K562 (cell line): ENCODE results near the gene PHLDA3. TPM values are rescaled to one million over a fixed set of nuclear protein-coding genes. Genes with fewer than 3 reads are reported as not detected.

Experiments
- ATAC-seq: fragments of 200-7000 bp; cut with Tn5 transposase; 3 replicates; pipeline ENCODE4 v1.9.1; 2020; ENCODE audit warnings: moderate library complexity
- BruUV-seq: library from RNA; stranded (reverse); fragments of 400-500 nt; replicated peaks from 2 replicates; lab custom pipeline; 2021; lab: Mats Ljungman, UMichigan
- CTCF ChIA-PET: fragments of 300-600 bp; formaldehyde crosslinking; extraction: SDS; loops from one replicate; lab custom pipeline; 2021; ENCODE audit warnings: low intra/inter-chr PET ratio; lab: Yijun Ruan, JAX
- POLR2A ChIA-PET: fragments of 300-600, 350-650 bp; sonication (Branson Sonifier 250); formaldehyde crosslinking; extraction: SDS; loops from one replicate; lab custom pipeline; 2021; ENCODE audit warnings: antibody characterized with exemption, inconsistent platforms; lab: Yijun Ruan, JAX
- DNase-seq, 4 experiments: peaks; one replicate each; pipeline versions ENCODE4 v3.0.0 to v3.0.0-alpha.2; 2011 to 2018; ENCODE audit warnings: low spot score in 3 of 4, mixed read lengths in 3 of 4; ENCODE audit errors: extremely low read depth in 1 of 4
- FAIRE-seq: peaks from 2 replicates; lab custom pipeline; 2011; peaks lifted over from hg19 to GRCh38; lab: Jason Lieb, UNC
- H2AFZ ChIP-seq: 2 replicates; pipeline ENCODE4 v1.6.0; 2011; ENCODE audit warnings: low read depth, low read length, control low read depth, inconsistent platforms
- H3K27ac ChIP-seq: fragments of 200-600 bp; 3 replicates; pipeline ENCODE4 v1.8.0; 2011; ENCODE audit warnings: low read depth, mild to moderate bottlenecking, control low read depth, inconsistent platforms, low read length, moderate library complexity, mixed read lengths; ENCODE audit errors: extremely low read depth
- H3K27me3 ChIP-seq, 2 experiments: fragments of 300-600 bp in 1 of 2; 2 replicates in 1 of 2; 3 replicates in 1 of 2; pipeline versions ENCODE4 v1.6.0 to v1.8.0; 2011; ENCODE audit warnings: inconsistent platforms in 2 of 2, low read length in 2 of 2, mild to moderate bottlenecking in 1 of 2, mixed read lengths in 1 of 2, moderate library complexity in 1 of 2; ENCODE audit not compliant: control insufficient read depth in 2 of 2, insufficient read depth in 2 of 2
- H3K36me3 ChIP-seq: fragments of 300-600 bp; 3 replicates; pipeline ENCODE4 v1.8.0; 2011; ENCODE audit warnings: mild to moderate bottlenecking, low read length, inconsistent platforms; ENCODE audit not compliant: control insufficient read depth, insufficient read depth
- H3K4me1 ChIP-seq, 2 experiments: fragments of 200-600 bp in 1 of 2; replicated peaks in 1 of 2; 2 replicates in 1 of 2; 3 replicates in 1 of 2; pipeline versions ENCODE4 v1.5.1 to v1.8.0; 2011; ENCODE audit warnings: inconsistent platforms in 2 of 2, low read length in 2 of 2, mild to moderate bottlenecking in 1 of 2, mixed read lengths in 1 of 2, moderate library complexity in 1 of 2; ENCODE audit not compliant: control insufficient read depth in 2 of 2, insufficient read depth in 2 of 2
- H3K4me2 ChIP-seq: 2 replicates; pipeline ENCODE4 v1.6.1; 2011; ENCODE audit warnings: low read length, control low read depth, inconsistent platforms, mixed read lengths; ENCODE audit not compliant: insufficient read depth
- H3K4me3 ChIP-seq: fragments of 200-600 bp; sonication (generic), shearing (Covaris generic); 2 replicates; pipeline ENCODE4 v1.5.1; 2016; ENCODE audit warnings: control low read depth, inconsistent platforms
- H3K79me2 ChIP-seq: fragments of 200-600 bp; 3 replicates; pipeline ENCODE4 v1.8.0; 2011; ENCODE audit warnings: low read length, inconsistent platforms; ENCODE audit not compliant: control insufficient read depth, insufficient read depth
- H3K9ac ChIP-seq, 2 experiments: 2 replicates each; pipeline versions ENCODE4 v1.6.0 to v1.6.1; 2011; ENCODE audit warnings: low read depth in 2 of 2, low read length in 2 of 2, control low read depth in 1 of 2, inconsistent platforms in 1 of 2, mild to moderate bottlenecking in 1 of 2, mixed read lengths in 1 of 2; ENCODE audit not compliant: insufficient read depth in 1 of 2
- H3K9me1 ChIP-seq: one replicate; pipeline ENCODE4 v1.6.0; 2011; ENCODE audit warnings: inconsistent platforms, mild to moderate bottlenecking, low read length, moderate library complexity; ENCODE audit not compliant: control insufficient read depth, insufficient read depth
- H3K9me3 ChIP-seq: replicated peaks from 2 replicates; pipeline ENCODE4 v1.5.1; 2011; ENCODE audit warnings: low read depth, low read length, inconsistent platforms; ENCODE audit not compliant: control insufficient read depth, insufficient read depth
- H4K20me1 ChIP-seq: replicated peaks from 2 replicates; pipeline ENCODE4 v1.6.1; 2011; ENCODE audit warnings: low read length, inconsistent platforms, mixed read lengths; ENCODE audit not compliant: control insufficient read depth, insufficient read depth
- CHD2 ChIP-seq: IDR thresholded peaks from 2 replicates; pipeline ENCODE4 v1.6.1; 2011; ENCODE audit warnings: low read depth, low read length
- ESRRB ChIP-seq: fragments of 250-450 bp; sonication (Bioruptor Pico); IDR thresholded peaks from 2 replicates; pipeline ENCODE4 v1.5.0; 2020; ENCODE audit warnings: mild to moderate bottlenecking, moderate library complexity, borderline replicate concordance
- KAT7 ChIP-seq: sonication (generic); formaldehyde crosslinking; IDR thresholded peaks from 2 replicates; pipeline ENCODE4 v1.8.0; 2022; ENCODE audit warnings: missing genetic modification reagents, mild to moderate bottlenecking, borderline replicate concordance
- MTF1 ChIP-seq: fragments of 250-450 bp; sonication (Bioruptor Pico); IDR thresholded peaks from 2 replicates; pipeline ENCODE4 v1.9.0; 2021; ENCODE audit warnings: moderate library complexity, mild to moderate bottlenecking, inconsistent platforms, borderline replicate concordance
- NCOA6 ChIP-seq: fragments of 450-650 bp; IDR thresholded peaks from 2 replicates; pipeline ENCODE4 v1.6.1; 2017; ENCODE audit warnings: mild to moderate bottlenecking
- NFIC ChIP-seq: fragments of 450-650 bp; IDR thresholded peaks from 2 replicates; pipeline ENCODE4 v1.6.1; 2017; ENCODE audit warnings: mild to moderate bottlenecking, inconsistent platforms
- PYGO2 ChIP-seq: fragments of 450-650 bp; IDR thresholded peaks from 2 replicates; pipeline ENCODE4 v1.6.1; 2016; ENCODE audit warnings: mild to moderate bottlenecking, missing genetic modification characterization, moderate library complexity, missing compliant biosample characterization
- STAG1 ChIP-seq: sonication (generic); formaldehyde crosslinking; IDR thresholded peaks from 2 replicates; pipeline ENCODE4 v1.5.0; 2020; ENCODE audit warnings: missing genetic modification reagents, borderline replicate concordance
- ZNF507 ChIP-seq: conservative IDR thresholded peaks from 2 replicates; pipeline ENCODE4 v1.6.1; 2017; ENCODE audit warnings: missing genetic modification characterization, missing compliant biosample characterization
- WGBS: fragments of 100-300 bp; shearing (Covaris generic); methylation state at CpG from one replicate; pipeline ENCODE4 v1.1.6; 2016; ENCODE audit warnings: low coverage, mixed read lengths; ENCODE audit not compliant: insufficient coverage; ENCODE audit errors: missing lambda C conversion rate; 5-methylcytosine and 5-hydroxymethylcytosine counted together
- in situ Hi-C: fragments of 300-500 bp; cut with MboI; formaldehyde crosslinking; loops from 4 replicates; pipeline ENCODE4 v1.15.0; 2018; ENCODE audit warnings: inconsistent platforms, mixed read lengths
- intact Hi-C: fragments of 100-400 bp; cut with micrococcal nuclease; formaldehyde crosslinking; loops from 2 replicates; pipeline ENCODE4 v1.14.2; 2022
- polyA plus RNA-seq, 8 experiments: library from polyadenylated mRNA; depleted of rRNA in 4 of 8; stranded (reverse) in 5 of 8; unstranded in 3 of 8; fragments of >200 nt; fragmentation: Nextera tagmentation in 2 of 8; fragmentation: Illumina TruSeq in 1 of 8; extraction: Ambion mirVana in 2 of 8; extraction: Trizol in 1 of 8; gene quantifications; 2 replicates each; pipeline versions ENCODE4 v1.2.1 to v1.2.3, GENCODE V29; 2011 to 2014; ENCODE audit warnings: inconsistent platforms in 1 of 8, missing spikeins in 1 of 8
- total RNA-seq, 7 experiments: library from RNA; depleted of rRNA in 6 of 7; stranded (reverse); fragments of >200 nt in 6 of 7; fragmentation: Illumina TruSeq in 2 of 7; extraction: Trizol in 2 of 7; gene quantifications; 2 replicates each; pipeline versions ENCODE4 v1.2.1 to v1.2.3, GENCODE V29; 2011 to 2021; ENCODE audit warnings: low replicate concordance in 1 of 7
- TF ChIP-seq, protein P1 (sequence below): fragments of 200-400 bp; formaldehyde crosslinking; IDR thresholded peaks from 2 replicates; pipeline ENCODE4 v1.6.1; 2017; ENCODE audit warnings: mild to moderate bottlenecking, low read depth, low read length, moderate library complexity
- TF ChIP-seq, protein P2 (sequence below): fragments of 250-450 bp; sonication (Bioruptor Pico); IDR thresholded peaks from 2 replicates; pipeline ENCODE4 v1.8.0; 2021; ENCODE audit warnings: moderate library complexity, mild to moderate bottlenecking, inconsistent platforms
- TF ChIP-seq, protein P3 (sequence below), 2 experiments: fragments of 450-650 bp in 1 of 2; sonication (generic) in 1 of 2; formaldehyde crosslinking in 1 of 2; IDR thresholded peaks in 1 of 2; conservative IDR thresholded peaks in 1 of 2; 2 replicates each; pipeline versions ENCODE4 v1.6.1 to v1.8.1; 2016 to 2023; ENCODE audit warnings: mild to moderate bottlenecking in 2 of 2, moderate library complexity in 2 of 2, inconsistent platforms in 1 of 2, missing genetic modification reagents in 1 of 2
- TF ChIP-seq, protein P4 (sequence below): conservative IDR thresholded peaks from 2 replicates; pipeline ENCODE4 v1.6.1; 2011; ENCODE audit warnings: low read depth, mild to moderate bottlenecking, low read length; ENCODE audit not compliant: control insufficient read depth
- TF ChIP-seq, protein P5 (sequence below): fragments of 250-450 bp; sonication (Bioruptor Pico); IDR thresholded peaks from 2 replicates; pipeline ENCODE4 v1.8.0; 2021; ENCODE audit warnings: borderline replicate concordance, mild to moderate bottlenecking, moderate library complexity; ENCODE audit not compliant: poor library complexity, severe bottlenecking
- TF ChIP-seq, protein P6 (sequence below), 3 experiments: IDR thresholded peaks in 2 of 3; conservative IDR thresholded peaks in 1 of 3; 2 replicates each; pipeline ENCODE4 v1.5.1; 2011 to 2012; ENCODE audit warnings: low read length in 3 of 3, mild to moderate bottlenecking in 3 of 3, control low read depth in 2 of 3, improper control_type of control experiment in 1 of 3, inconsistent platforms in 1 of 3, low read depth in 1 of 3, mixed read lengths in 1 of 3, moderate library complexity in 1 of 3; ENCODE audit not compliant: insufficient read depth in 2 of 3

PHLDA3 gene
- total and polyA plus RNA-seq, 9 of the 15 experiments (the other 6 are each of a cell fraction or from before 2014, with no cell fraction given) = 0.11 to 0.27 TPM; not detected in 7

DNA sequence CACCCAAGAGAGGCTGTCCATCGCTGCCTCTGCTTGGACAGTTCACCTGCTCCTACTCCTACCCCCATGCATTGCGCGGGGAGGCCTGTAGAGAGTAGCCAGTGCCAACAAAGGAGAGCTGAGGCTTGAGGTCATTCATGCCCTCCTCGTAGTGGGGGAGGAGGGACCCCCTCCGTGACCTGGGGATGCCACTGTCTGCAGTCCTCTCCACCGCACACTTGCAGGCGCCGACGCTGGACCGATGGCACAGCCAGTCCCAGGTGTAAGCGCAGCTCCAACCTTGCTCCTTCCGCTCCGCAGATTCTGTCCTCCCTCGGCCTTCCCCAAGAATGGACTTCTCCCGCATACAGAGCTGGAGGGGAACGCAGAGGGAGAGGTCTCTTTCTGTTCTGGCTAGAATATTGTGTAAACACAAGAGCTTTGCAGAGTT lies 672 bp upstream of the PHLDA3 start:
- DNase-seq = no peak
- no peaks in the 10 kb centered on the region for H3K9me3 ChIP-seq
- no peak overlapping the region for H3K27ac ChIP-seq
- no peaks in the 10 kb centered on the region for H3K36me3 ChIP-seq
- in situ Hi-C loops (no loop called here), intact Hi-C loops (no loop called here)
- 31% methylated on average over 16 of the region's 16 CpGs for WGBS
- peaks cover 0 to 17% of the 10 kb centered on the region in 2 experiments; a peak in 2 of 5 replicates for H3K4me1 ChIP-seq
- ChIA-PET CTCF (no interaction called here), POLR2A (no interaction called here)
- H3K9ac ChIP-seq = no peak overlapping the region
- peaks cover 3% of the 10 kb centered on the region for H3K9me1 ChIP-seq
- H3K4me2 ChIP-seq = no peak overlapping the region
- ATAC-seq = no peak
- H3K79me2 ChIP-seq = no peaks in the 10 kb centered on the region
- H3K27me3 ChIP-seq = peaks cover 35 to 59% of the 10 kb centered on the region in 2 experiments
- no peaks in the 10 kb centered on the region for H4K20me1 ChIP-seq
- TF ChIP-seq, protein P1, sequence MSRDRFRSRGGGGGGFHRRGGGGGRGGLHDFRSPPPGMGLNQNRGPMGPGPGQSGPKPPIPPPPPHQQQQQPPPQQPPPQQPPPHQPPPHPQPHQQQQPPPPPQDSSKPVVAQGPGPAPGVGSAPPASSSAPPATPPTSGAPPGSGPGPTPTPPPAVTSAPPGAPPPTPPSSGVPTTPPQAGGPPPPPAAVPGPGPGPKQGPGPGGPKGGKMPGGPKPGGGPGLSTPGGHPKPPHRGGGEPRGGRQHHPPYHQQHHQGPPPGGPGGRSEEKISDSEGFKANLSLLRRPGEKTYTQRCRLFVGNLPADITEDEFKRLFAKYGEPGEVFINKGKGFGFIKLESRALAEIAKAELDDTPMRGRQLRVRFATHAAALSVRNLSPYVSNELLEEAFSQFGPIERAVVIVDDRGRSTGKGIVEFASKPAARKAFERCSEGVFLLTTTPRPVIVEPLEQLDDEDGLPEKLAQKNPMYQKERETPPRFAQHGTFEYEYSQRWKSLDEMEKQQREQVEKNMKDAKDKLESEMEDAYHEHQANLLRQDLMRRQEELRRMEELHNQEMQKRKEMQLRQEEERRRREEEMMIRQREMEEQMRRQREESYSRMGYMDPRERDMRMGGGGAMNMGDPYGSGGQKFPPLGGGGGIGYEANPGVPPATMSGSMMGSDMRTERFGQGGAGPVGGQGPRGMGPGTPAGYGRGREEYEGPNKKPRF = no peak
- TF ChIP-seq ESRRB (CRISPR knock-in tag) (no peak), KAT7 (CRISPR knock-in tag) (no peak), ZNF507 (tag) (no peak), STAG1 (no peak), CHD2 (no peak), PYGO2 (tag) (no peak), NCOA6 (no peak), MTF1 (CRISPR knock-in tag) (no peak), NFIC (no peak)
- TF ChIP-seq, protein P2, sequence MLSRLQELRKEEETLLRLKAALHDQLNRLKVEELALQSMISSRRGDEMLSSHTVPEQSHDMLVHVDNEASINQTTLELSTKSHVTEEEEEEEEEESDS = no peak
- TF ChIP-seq, protein P3, sequence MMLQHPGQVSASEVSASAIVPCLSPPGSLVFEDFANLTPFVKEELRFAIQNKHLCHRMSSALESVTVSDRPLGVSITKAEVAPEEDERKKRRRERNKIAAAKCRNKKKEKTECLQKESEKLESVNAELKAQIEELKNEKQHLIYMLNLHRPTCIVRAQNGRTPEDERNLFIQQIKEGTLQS (IDR thresholded peaks at IDR 0.05) = no peak
- TF ChIP-seq, protein P3 (CRISPR knock-in tag; conservative IDR thresholded peaks at IDR 0.05) = no peak
- TF ChIP-seq, protein P4, sequence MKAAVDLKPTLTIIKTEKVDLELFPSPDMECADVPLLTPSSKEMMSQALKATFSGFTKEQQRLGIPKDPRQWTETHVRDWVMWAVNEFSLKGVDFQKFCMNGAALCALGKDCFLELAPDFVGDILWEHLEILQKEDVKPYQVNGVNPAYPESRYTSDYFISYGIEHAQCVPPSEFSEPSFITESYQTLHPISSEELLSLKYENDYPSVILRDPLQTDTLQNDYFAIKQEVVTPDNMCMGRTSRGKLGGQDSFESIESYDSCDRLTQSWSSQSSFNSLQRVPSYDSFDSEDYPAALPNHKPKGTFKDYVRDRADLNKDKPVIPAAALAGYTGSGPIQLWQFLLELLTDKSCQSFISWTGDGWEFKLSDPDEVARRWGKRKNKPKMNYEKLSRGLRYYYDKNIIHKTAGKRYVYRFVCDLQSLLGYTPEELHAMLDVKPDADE = no peak
- TF ChIP-seq, protein P5, sequence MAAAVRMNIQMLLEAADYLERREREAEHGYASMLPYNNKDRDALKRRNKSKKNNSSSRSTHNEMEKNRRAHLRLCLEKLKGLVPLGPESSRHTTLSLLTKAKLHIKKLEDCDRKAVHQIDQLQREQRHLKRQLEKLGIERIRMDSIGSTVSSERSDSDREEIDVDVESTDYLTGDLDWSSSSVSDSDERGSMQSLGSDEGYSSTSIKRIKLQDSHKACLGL (CRISPR knock-in tag) = no peak
- TF ChIP-seq, protein P6, sequence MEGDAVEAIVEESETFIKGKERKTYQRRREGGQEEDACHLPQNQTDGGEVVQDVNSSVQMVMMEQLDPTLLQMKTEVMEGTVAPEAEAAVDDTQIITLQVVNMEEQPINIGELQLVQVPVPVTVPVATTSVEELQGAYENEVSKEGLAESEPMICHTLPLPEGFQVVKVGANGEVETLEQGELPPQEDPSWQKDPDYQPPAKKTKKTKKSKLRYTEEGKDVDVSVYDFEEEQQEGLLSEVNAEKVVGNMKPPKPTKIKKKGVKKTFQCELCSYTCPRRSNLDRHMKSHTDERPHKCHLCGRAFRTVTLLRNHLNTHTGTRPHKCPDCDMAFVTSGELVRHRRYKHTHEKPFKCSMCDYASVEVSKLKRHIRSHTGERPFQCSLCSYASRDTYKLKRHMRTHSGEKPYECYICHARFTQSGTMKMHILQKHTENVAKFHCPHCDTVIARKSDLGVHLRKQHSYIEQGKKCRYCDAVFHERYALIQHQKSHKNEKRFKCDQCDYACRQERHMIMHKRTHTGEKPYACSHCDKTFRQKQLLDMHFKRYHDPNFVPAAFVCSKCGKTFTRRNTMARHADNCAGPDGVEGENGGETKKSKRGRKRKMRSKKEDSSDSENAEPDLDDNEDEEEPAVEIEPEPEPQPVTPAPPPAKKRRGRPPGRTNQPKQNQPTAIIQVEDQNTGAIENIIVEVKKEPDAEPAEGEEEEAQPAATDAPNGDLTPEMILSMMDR (IDR thresholded peaks at IDR 0.05 in 2 of 3, conservative IDR thresholded peaks at IDR 0.05 in 1 of 3; ENCODE audit: insufficient read depth in 2 of 3, low read depth in 1 of 3, low read length in 3 of 3) = no peak
- BruUV-seq = no TSS peak
- H2AFZ ChIP-seq = no peak overlapping the region
- FAIRE-seq = no peak
- no peak overlapping the region for H3K4me3 ChIP-seq
